Aorta (tissue), 5 donors: ENCODE data around the gene COL5A1. TPM values are rescaled to one million over a fixed set of nuclear protein-coding genes. Genes with fewer than 3 reads are reported as not detected.
"Not testable (repeated sequence)": the region's sequence is repeated elsewhere in the genome, so short reads cannot be mapped to it uniquely, and the experiment has no call there.

Experiments used
- ATAC-seq: fragments of 200-7000 bp; cut with Tn5 transposase; one replicate; pipeline ENCODE4 v1.9.1; 2022; ENCODE audit warnings: moderate library complexity; ENCODE audit not compliant: low FRiP score
- DNase-seq, 2 donors: peaks; one replicate each; pipeline ENCODE4 v3.0.0-alpha.2; 2020
- H3K27ac ChIP-seq, 2 donors: one replicate each; pipeline ENCODE4 v1.5.1; 2013; ENCODE audit warnings: low read length in 2 of 2, mild to moderate bottlenecking in 2 of 2, moderate library complexity in 2 of 2, control low read depth in 1 of 2, inconsistent platforms in 1 of 2, low read depth in 1 of 2
- H3K27me3 ChIP-seq, 2 donors: one replicate each; pipeline ENCODE4 v1.6.1; 2013; ENCODE audit warnings: control low read depth in 1 of 2, low read length in 1 of 2, mild to moderate bottlenecking in 1 of 2, moderate library complexity in 1 of 2; ENCODE audit not compliant: insufficient read depth in 2 of 2, control insufficient read depth in 1 of 2
- H3K36me3 ChIP-seq, 2 donors: one replicate each; pipeline ENCODE4 v1.6.1; 2013; ENCODE audit warnings: control low read depth in 1 of 2, low read length in 1 of 2, mild to moderate bottlenecking in 1 of 2; ENCODE audit not compliant: insufficient read depth in 2 of 2, control insufficient read depth in 1 of 2
- H3K4me1 ChIP-seq, 2 donors: one replicate each; pipeline ENCODE4 v1.6.1; 2013; ENCODE audit warnings: low read length in 2 of 2, control low read depth in 1 of 2, mild to moderate bottlenecking in 1 of 2, moderate library complexity in 1 of 2; ENCODE audit not compliant: insufficient read depth in 2 of 2, control insufficient read depth in 1 of 2
- H3K4me3 ChIP-seq, 2 donors: one replicate each; pipeline ENCODE4 v1.5.1; 2013; ENCODE audit warnings: low read length in 2 of 2, control low read depth in 1 of 2, mild to moderate bottlenecking in 1 of 2
- H3K9me3 ChIP-seq: one replicate; pipeline ENCODE4 v1.6.1; 2013; ENCODE audit warnings: mild to moderate bottlenecking, low read length; ENCODE audit not compliant: control insufficient read depth
- WGBS, 2 donors: extraction: QIAGEN DNeasy Blood & Tissue Kit; methylation state at CpG; one replicate each; pipeline ENCODE4 v1.1.7; 2013; 5-methylcytosine and 5-hydroxymethylcytosine counted together
- intact Hi-C, 2 donors: fragments of 100-400 bp; cut with DNase I; formaldehyde crosslinking; loops; one replicate each; pipeline versions ENCODE4 v1.14.2 to v1.15.0; 2022
- polyA plus RNA-seq, 2 donors: library from polyadenylated mRNA; stranded (reverse); fragments of 200-250 nt; gene quantifications; one replicate each; pipeline ENCODE4 v1.2.3, GENCODE V29; 2013
- total RNA-seq, 2 donors: library from RNA; stranded (reverse); fragmentation: NEBNext Ultra II Directional; extraction: Animal tissue kit (Norgen Biotek cat#: 25700); gene quantifications; one replicate each; pipeline ENCODE4 v1.2.1, GENCODE V29; 2021
- donor health status: healthy with polysubstance abuse.
- donor health status: Bipolar disorder and iron deficiency.
- donor health status: DM: no; HTN: no; CAD: no.
- donor health status: DM: no; HTN: no; CAD: no.
- donor health status: DM: yes; HTN: yes; CAD: no.

Gene COL5A1
- total and polyA plus RNA-seq, 4 donors: 18.7 to 159 (median 82.8) TPM

- ATAC-seq: no peak
- WGBS, 2 donors: 50 to 51% methylated on average over 10 of the region's 10 CpGs
- Histone ChIP-seq H3K27me3 (no peaks in the 10 kb centered on the region), H3K9me3 (no peaks in the 10 kb centered on the region), H3K4me3 (no peak overlapping the region), H3K4me1 (no peaks in the 10 kb centered on the region), H3K36me3 (no peaks in the 10 kb centered on the region), H3K27ac (peak overlapping the region; percentile 17 to 90)
- peak; percentile 48 to 55 for DNase-seq
- intact Hi-C loops: no loop called here
These were observed 21.5 kb downstream of the COL5A1 start for GRCh38 chr9:134663084-134663483.

GRCh38 chr9:134663753-134664415 is 22.3 kb downstream of the COL5A1 start:
- DNase-seq: peak in 1 of 2 donors; percentile 42
- intact Hi-C loops: no loop called here
- no peaks in the 10 kb centered on the region for H3K9me3 ChIP-seq
- peak overlapping the region in 1 of 2 donors; percentile 42 for H3K27ac ChIP-seq
- WGBS, 2 donors: 79 to 84% methylated on average over 9 of the region's 9 CpGs
- ATAC-seq: no peak
- H3K27me3 ChIP-seq: no peaks in the 10 kb centered on the region
- H3K4me3 ChIP-seq: no peak overlapping the region
- H3K4me1 ChIP-seq: no peaks in the 10 kb centered on the region
- no peaks in the 10 kb centered on the region for H3K36me3 ChIP-seq

- ATAC-seq (no peak), DNase-seq (no peak)
- Histone ChIP-seq H3K27me3 (no peaks in the 10 kb centered on the region), H3K4me3 (no peak overlapping the region), H3K36me3 (no peaks in the 10 kb centered on the region), H3K9me3 (no peaks in the 10 kb centered on the region), H3K27ac (peak overlapping the region in 1 of 2 donors; percentile 7), H3K4me1 (no peaks in the 10 kb centered on the region)
- WGBS, 2 donors: 90 to 91% methylated on average over 5 of the region's 5 CpGs
- intact Hi-C loops: no loop called here
These were observed 22.8 kb downstream of the COL5A1 start for GRCh38 chr9:134664446-134664845.

GRCh38 chr9:134666208-134666607 is 24.6 kb downstream of the COL5A1 start:
- Histone ChIP-seq H3K4me3 (no peak overlapping the region), H3K27me3 (no peaks in the 10 kb centered on the region), H3K4me1 (no peaks in the 10 kb centered on the region), H3K27ac (no peak overlapping the region), H3K9me3 (no peaks in the 10 kb centered on the region), H3K36me3 (no peaks in the 10 kb centered on the region)
- intact Hi-C loops: no loop called here
- no peak for ATAC-seq
- WGBS, 2 donors: 83 to 86% methylated on average over 6 of the region's 6 CpGs
- DNase-seq: no peak

DNA sequence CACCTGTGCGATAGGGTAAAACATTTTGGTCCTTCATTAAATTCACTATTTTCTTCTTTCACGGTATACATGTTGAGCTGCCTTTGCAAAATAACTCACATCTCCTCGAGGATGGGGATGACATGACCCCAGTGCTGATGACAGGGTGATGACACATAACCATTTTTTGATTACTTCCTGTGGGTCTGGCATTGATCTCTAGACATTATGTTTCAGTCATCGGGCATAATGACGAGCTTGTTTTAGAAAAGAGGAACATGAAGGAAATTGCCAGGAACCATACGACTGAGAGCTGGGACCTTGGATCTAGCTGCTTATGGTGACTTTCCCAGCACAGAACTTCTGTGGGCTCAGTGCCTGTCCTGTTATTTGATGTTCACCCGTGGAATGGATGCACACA is 25.2 kb downstream of the COL5A1 start:
- Histone ChIP-seq H3K9me3 (no peaks in the 10 kb centered on the region), H3K4me1 (no peaks in the 10 kb centered on the region), H3K27me3 (no peaks in the 10 kb centered on the region), H3K4me3 (no peak overlapping the region), H3K36me3 (no peaks in the 10 kb centered on the region), H3K27ac (no peak overlapping the region)
- 49 to 54% methylated on average over 7 of the region's 7 CpGs for WGBS, 2 donors
- DNase-seq (no peak), ATAC-seq (no peak)
- intact Hi-C loops: no loop called here

GRCh38 chr9:134668977-134669376 is 27.4 kb downstream of the COL5A1 start:
- H3K36me3 ChIP-seq, H3K4me1 ChIP-seq, H3K27me3 ChIP-seq, ATAC-seq, DNase-seq, H3K27ac ChIP-seq, H3K9me3 ChIP-seq, intact Hi-C loops, H3K4me3 ChIP-seq: not testable (repeated sequence)

DNA sequence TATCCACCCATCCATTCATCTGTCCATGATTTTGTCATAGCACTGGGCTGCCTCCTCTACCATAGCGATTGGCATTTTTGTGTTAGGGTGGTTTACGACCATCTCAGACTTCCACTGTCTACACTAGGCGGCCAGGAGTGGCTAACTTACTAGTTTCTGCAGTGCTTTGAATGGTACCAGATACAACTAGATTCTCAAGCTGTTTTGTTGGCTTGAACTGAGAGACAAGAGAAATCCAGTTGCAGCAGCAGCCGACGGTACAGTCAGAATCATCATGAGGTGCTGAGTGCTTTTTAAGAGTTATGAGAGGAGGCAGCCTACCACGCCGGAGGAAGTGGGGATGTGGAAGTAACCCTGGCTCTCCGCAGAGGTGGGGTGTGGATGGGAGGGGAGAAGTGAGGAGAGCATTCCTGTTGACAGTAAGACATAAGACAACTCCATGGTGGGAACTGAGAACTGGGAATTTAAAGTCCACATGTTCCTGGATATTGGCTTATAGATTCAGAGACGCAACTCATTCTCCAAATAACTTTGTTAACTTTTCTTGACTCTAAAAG is 27.9 kb downstream of the COL5A1 start:
- Histone ChIP-seq H3K27me3 (no peaks in the 10 kb centered on the region), H3K4me1 (no peaks in the 10 kb centered on the region), H3K4me3 (no peak overlapping the region), H3K36me3 (no peaks in the 10 kb centered on the region), H3K9me3 (no peaks in the 10 kb centered on the region), H3K27ac (no peak overlapping the region)
- no peak for ATAC-seq
- DNase-seq: no peak
- WGBS, 2 donors: 58 to 59% methylated on average over 9 of the region's 9 CpGs
- intact Hi-C loops: no loop called here

DNA sequence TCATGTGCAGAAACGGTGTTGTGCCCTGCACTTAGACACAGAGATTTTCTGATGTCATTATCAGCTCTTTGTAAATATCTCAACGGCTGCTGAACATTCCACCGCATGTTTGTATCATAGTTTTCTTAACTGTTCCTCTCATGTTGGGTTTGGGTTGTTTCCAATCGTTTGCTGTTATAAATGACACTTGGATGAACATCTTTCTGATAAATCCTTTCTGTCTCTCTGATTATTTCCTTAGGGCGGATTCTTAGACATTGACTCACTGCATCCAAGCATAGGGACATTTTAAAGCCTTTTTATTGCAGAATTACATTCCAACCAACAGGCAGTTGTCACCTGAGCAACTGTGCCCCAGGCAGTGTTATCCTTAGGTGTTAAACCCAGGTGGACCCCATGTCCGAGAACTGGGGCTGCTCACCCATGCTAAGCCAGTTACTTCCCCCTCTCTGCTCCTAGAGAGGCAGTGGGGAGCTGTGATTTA is 28.5 kb downstream of the COL5A1 start:
- no peaks in the 10 kb centered on the region for H3K27me3 ChIP-seq
- DNase-seq (no peak), ATAC-seq (no peak)
- no peaks in the 10 kb centered on the region for H3K36me3 ChIP-seq
- no peaks in the 10 kb centered on the region for H3K9me3 ChIP-seq
- 23 to 29% methylated on average over 6 of the region's 6 CpGs for WGBS, 2 donors
- no peak overlapping the region for H3K4me3 ChIP-seq
- intact Hi-C loops: no loop called here
- no peaks in the 10 kb centered on the region for H3K4me1 ChIP-seq
- no peak overlapping the region for H3K27ac ChIP-seq

- no peak for ATAC-seq
- H3K9me3 ChIP-seq: peaks cover 1% of the 10 kb centered on the region
- no peaks in the 10 kb centered on the region for H3K4me1 ChIP-seq
- H3K4me3 ChIP-seq: no peak overlapping the region
- DNase-seq: peak in 1 of 2 donors; percentile 52
- H3K27ac ChIP-seq: no peak overlapping the region
- H3K36me3 ChIP-seq: no peaks in the 10 kb centered on the region
- WGBS, 2 donors: 64 to 68% methylated on average over 11 of the region's 11 CpGs
- H3K27me3 ChIP-seq: no peaks in the 10 kb centered on the region
- intact Hi-C loops: no loop called here
These were observed 29.3 kb downstream of the COL5A1 start for GRCh38 chr9:134670851-134671281.
